ENCODE data around the gene TMPRSS13. TPM values are rescaled to one million over a fixed set of nuclear protein-coding genes. Genes with fewer than 3 reads are reported as not detected.

The TMPRSS13 gene
- total RNA-seq, 1 donor from 2014 or later = not detected

- DNase-seq (ENCODE audit: low read depth in 2 of 2) = no peak
Measured at GRCh38 chr11:117857734-117858414, 71.3 kb downstream of the TMPRSS13 start.

GRCh38 chr11:117855912-117856651 lies 73.1 kb downstream of the TMPRSS13 start:
- DNase-seq (ENCODE audit: low read depth in 2 of 2) = no peak

DNA sequence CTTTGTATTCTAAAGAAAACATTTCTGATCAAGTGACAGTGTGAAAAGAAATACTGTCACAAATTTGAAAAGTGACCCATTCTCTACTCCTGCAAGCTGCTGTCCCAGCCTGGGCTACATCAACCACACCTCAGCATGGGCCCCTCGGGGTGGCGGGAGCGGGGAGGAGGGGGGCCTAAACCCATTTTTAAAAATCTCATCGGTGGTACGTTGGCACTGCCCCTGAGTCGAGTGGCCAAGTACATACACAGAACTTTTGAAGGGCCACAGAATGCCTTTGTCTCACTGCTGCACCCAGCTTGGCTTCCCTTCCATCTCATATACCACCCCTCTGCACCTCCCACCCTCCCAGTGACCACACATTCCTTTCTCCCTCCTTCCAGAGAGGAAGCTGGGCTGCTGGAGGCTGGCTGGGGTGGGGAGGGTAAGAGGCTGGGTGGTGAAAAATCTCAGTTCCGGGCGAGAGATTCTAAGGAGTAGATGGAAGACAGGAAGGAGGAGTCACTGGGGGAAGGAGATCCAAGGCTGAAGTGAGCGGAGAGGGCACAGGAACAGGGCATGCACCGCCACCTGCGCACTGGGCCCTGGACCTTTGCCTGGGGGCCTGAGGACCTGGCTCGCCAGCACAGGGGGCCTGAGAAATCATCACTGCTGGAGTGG lies 73.9 kb downstream of the TMPRSS13 start:
- DNase-seq (ENCODE audit: low read depth in 2 of 2) = no peak

DNA sequence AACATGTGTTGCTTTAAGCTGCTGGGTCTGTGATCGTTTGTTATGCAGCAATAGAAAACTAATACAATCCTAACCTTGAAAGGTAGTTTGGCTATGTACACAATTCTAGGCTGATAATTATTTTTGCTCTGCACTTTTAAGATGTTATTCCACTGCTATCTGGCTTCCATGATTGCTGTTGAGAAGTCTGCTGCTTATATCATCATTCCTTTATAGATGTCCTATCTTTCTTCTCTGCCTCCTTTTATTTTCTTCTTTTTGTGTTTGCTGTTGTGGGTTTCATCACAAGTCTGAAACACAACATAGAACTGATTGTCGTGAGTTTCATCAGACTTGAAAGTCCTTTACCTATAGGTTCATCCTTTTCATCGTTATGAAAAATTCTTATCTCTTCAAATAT lies 76.9 kb downstream of the TMPRSS13 start:
- no peak for DNase-seq (ENCODE audit: low read depth in 2 of 2)

DNA sequence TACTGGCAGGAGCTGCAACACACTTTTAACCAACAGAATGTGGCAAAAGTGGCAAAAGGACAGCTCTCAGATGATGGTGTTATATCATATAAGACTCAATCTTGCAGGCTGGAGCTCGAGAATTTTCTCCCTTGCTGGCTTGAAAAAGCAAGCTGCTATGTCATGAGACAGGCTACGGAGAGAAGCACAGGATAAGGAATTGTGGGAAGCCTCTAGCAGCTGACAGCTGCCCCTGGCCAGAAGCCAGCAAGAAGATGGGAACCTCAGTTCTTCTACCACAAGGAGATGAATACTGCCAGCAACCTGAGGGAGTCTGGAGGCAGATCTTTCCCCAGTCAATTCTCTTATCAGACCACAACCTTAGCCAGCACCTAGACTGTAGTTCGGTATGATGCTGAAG lies 77.3 kb downstream of the TMPRSS13 start:
- no peak for DNase-seq (ENCODE audit: low read depth in 2 of 2)

DNA sequence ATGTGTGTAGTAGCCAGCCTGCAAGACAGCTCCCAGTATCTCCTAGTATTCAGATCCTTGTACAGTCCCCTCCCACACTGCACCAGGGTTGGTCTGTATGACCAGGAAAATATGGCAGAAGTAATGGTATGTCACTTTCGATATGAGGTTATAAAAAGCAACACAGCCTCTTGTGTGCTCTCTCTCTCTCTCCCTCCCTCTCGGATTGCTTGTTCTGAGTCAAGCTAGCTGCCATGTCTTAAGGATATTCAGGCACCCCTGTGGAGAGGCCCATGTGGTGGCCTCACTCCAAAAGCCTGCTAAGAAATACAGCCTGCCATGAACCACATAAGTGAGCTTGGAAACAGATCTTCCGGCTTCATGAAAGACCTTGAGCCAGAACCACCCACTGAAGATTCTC lies 78.1 kb downstream of the TMPRSS13 start:
- no peak for DNase-seq (ENCODE audit: low read depth in 2 of 2)

Other genes starting within 250 kb of the TMPRSS13 start
- gene DSCAML1, start 132.2 kb downstream of the TMPRSS13 start, total RNA-seq = not detected in 2 replicates
- 0.64 and 1.5 TPM in 2 replicates for gene FXYD2, start 104.7 kb downstream of the TMPRSS13 start, total RNA-seq
- gene FXYD6, start 52.7 kb downstream of the TMPRSS13 start, total RNA-seq = 0.51 and 7.3 TPM in 2 replicates
- 0.25 TPM in 1 of 2 replicates, not detected in the other for gene IL10RA, start 57.0 kb upstream of the TMPRSS13 start, total RNA-seq
- gene TMPRSS4, start 147.7 kb upstream of the TMPRSS13 start, total RNA-seq = not detected in 2 replicates
- gene SMIM35, start 157.6 kb upstream of the TMPRSS13 start, total RNA-seq = not detected in 2 replicates
- gene SCN4B, start 223.4 kb upstream of the TMPRSS13 start, total RNA-seq = under 0.01 TPM in 2 replicates
- gene SCN2B, start 247.2 kb upstream of the TMPRSS13 start, total RNA-seq = not detected in 2 replicates

Data from dermis microvascular lymphatic vessel endothelial cell (primary cell).